H1 (cell line): ENCODE measurements around the gene BAZ1B. TPM values are rescaled to one million over a fixed set of nuclear protein-coding genes. Genes with fewer than 3 reads are reported as not detected.

ENCODE experiments used
- CTCF ChIA-PET: fragments of 300-600 bp; sonication (Branson Sonifier 250); formaldehyde crosslinking; loops from one replicate; lab custom pipeline; 2021; ENCODE audit not compliant: partially characterized antibody; lab: Charles Lee
- POLR2A ChIA-PET: fragments of 300-600 bp; sonication (Branson Sonifier 250); formaldehyde crosslinking; loops from one replicate; lab custom pipeline; 2021; ENCODE audit warnings: inconsistent platforms; ENCODE audit not compliant: partially characterized antibody; lab: Charles Lee
- DNase-seq, 2 experiments: peaks; one replicate each; pipeline versions ENCODE4 v3.0.0 to v3.0.0-alpha.2; 2010 to 2022; ENCODE audit warnings: low spot score in 2 of 2, low read depth in 1 of 2, mixed read lengths in 1 of 2
- FAIRE-seq: peaks from 2 replicates; lab custom pipeline; 2011; peaks lifted over from hg19 to GRCh38; lab: Jason Lieb, UNC
- H2AFZ ChIP-seq: 2 replicates; pipeline ENCODE4 v1.8.1; 2012; ENCODE audit warnings: low read length, inconsistent platforms
- H2AK5ac ChIP-seq: 2 replicates; pipeline ENCODE4 v1.6.1; 2013; ENCODE audit warnings: low read depth, low read length
- H2BK120ac ChIP-seq: replicated peaks from 2 replicates; pipeline ENCODE3; 2013; ENCODE audit warnings: low read depth, low read length, inconsistent platforms
- H2BK12ac ChIP-seq: 2 replicates; pipeline ENCODE4 v1.6.1; 2013; ENCODE audit warnings: low read depth, low read length
- H2BK15ac ChIP-seq: 2 replicates; pipeline ENCODE4 v1.6.1; 2013; ENCODE audit warnings: low read length
- H2BK20ac ChIP-seq: 2 replicates; pipeline ENCODE4 v1.6.1; 2013; ENCODE audit warnings: low read length
- H2BK5ac ChIP-seq: 2 replicates; pipeline ENCODE4 v1.6.1; 2013; ENCODE audit warnings: low read depth, low read length
- H3K14ac ChIP-seq: 2 replicates; pipeline ENCODE4 v1.6.1; 2013; ENCODE audit warnings: inconsistent platforms; ENCODE audit not compliant: insufficient read length
- H3K18ac ChIP-seq: 2 replicates; pipeline ENCODE4 v1.6.1; 2013; ENCODE audit warnings: low read length; ENCODE audit errors: extremely low read depth
- H3K23ac ChIP-seq: 2 replicates; pipeline ENCODE4 v1.6.1; 2013; ENCODE audit warnings: inconsistent platforms; ENCODE audit not compliant: insufficient read length
- H3K23me2 ChIP-seq: 2 replicates; pipeline ENCODE4 v1.6.1; 2013; ENCODE audit warnings: low read depth, low read length
- H3K27ac ChIP-seq: 2 replicates; pipeline ENCODE4 v1.6.1; 2011; ENCODE audit warnings: low read depth, low read length, inconsistent platforms
- H3K27me3 ChIP-seq, 4 experiments: replicated peaks in 1 of 4; 1 replicate in 1 of 4; 2 replicates in 3 of 4; pipeline versions ENCODE4 v1.6.1 to v1.8.1; 2011 to 2013; ENCODE audit warnings: low read length in 3 of 4, mild to moderate bottlenecking in 3 of 4, inconsistent platforms in 2 of 4, mixed read lengths in 2 of 4, moderate library complexity in 1 of 4; ENCODE audit not compliant: control insufficient read depth in 3 of 4, insufficient read depth in 3 of 4; ENCODE audit errors: extremely low read depth in 1 of 4
- H3K36me3 ChIP-seq, 4 experiments: 2 replicates each; pipeline versions ENCODE4 v1.6.1 to v1.8.1; 2011 to 2013; ENCODE audit warnings: mild to moderate bottlenecking in 4 of 4, low read length in 3 of 4, moderate library complexity in 2 of 4, control low read depth in 1 of 4, inconsistent platforms in 1 of 4; ENCODE audit not compliant: insufficient read depth in 4 of 4, control insufficient read depth in 2 of 4
- H3K4ac ChIP-seq: replicated peaks from 2 replicates; pipeline ENCODE3; 2013; ENCODE audit warnings: low read length, low read depth, mixed read lengths, inconsistent platforms; ENCODE audit not compliant: insufficient read length
- H3K4me1 ChIP-seq, 4 experiments: replicated peaks in 1 of 4; 1 replicate in 1 of 4; 2 replicates in 3 of 4; pipeline versions ENCODE4 v1.6.1 to v1.8.1; 2011 to 2013; ENCODE audit warnings: low read length in 3 of 4, inconsistent platforms in 2 of 4, mixed read lengths in 1 of 4; ENCODE audit not compliant: insufficient read depth in 4 of 4, control insufficient read depth in 3 of 4
- H3K4me2 ChIP-seq, 2 experiments: 2 replicates each; pipeline versions ENCODE4 v1.6.1 to v1.8.1; 2011 to 2013; ENCODE audit warnings: low read depth in 2 of 2, low read length in 2 of 2, control low read depth in 1 of 2, inconsistent platforms in 1 of 2, mild to moderate bottlenecking in 1 of 2; ENCODE audit not compliant: insufficient read depth in 1 of 2
- H3K4me3 ChIP-seq, 4 experiments: fragments of 200-600, 300-600 bp in 1 of 4; sonication (generic), shearing (Covaris generic), sonication (Bioruptor Twin) in 1 of 4; 2 replicates each; pipeline versions ENCODE4 v1.5.1 to v1.8.1; 2011 to 2016; ENCODE audit warnings: low read length in 4 of 4, low read depth in 3 of 4, control low read depth in 2 of 4, inconsistent platforms in 2 of 4, mild to moderate bottlenecking in 2 of 4, mixed read lengths in 1 of 4, moderate library complexity in 1 of 4; ENCODE audit not compliant: insufficient read depth in 2 of 4; ENCODE audit errors: extremely low read depth in 1 of 4
- H3K56ac ChIP-seq: replicated peaks from 2 replicates; pipeline ENCODE3; 2013; ENCODE audit warnings: low read depth, mild to moderate bottlenecking, mixed read lengths, low read length, inconsistent platforms; ENCODE audit not compliant: insufficient read length
- H3K79me1 ChIP-seq: 2 replicates; pipeline ENCODE4 v1.6.1; 2013; ENCODE audit warnings: low read depth, low read length, control low read depth
- H3K79me2 ChIP-seq, 2 experiments: 2 replicates each; pipeline versions ENCODE4 v1.6.1 to v1.8.1; 2012 to 2013; ENCODE audit warnings: low read length in 2 of 2, mild to moderate bottlenecking in 2 of 2, inconsistent platforms in 1 of 2; ENCODE audit not compliant: insufficient read depth in 2 of 2, control insufficient read depth in 1 of 2
- H3K9ac ChIP-seq, 4 experiments: replicated peaks in 1 of 4; 1 replicate in 1 of 4; 2 replicates in 3 of 4; pipeline versions ENCODE4 v1.6.1 to v1.8.1; 2011 to 2013; ENCODE audit warnings: low read depth in 3 of 4, low read length in 3 of 4, control low read depth in 2 of 4, mild to moderate bottlenecking in 2 of 4, moderate library complexity in 2 of 4, inconsistent platforms in 1 of 4; ENCODE audit errors: extremely low read depth in 1 of 4
- H3K9me3 ChIP-seq, 2 experiments: 2 replicates each; pipeline versions ENCODE4 v1.6.1 to v1.8.1; 2012 to 2013; ENCODE audit warnings: mild to moderate bottlenecking in 2 of 2, moderate library complexity in 2 of 2, control low read depth in 1 of 2, inconsistent platforms in 1 of 2, low read depth in 1 of 2, low read length in 1 of 2, mixed read lengths in 1 of 2; ENCODE audit not compliant: insufficient read depth in 2 of 2
- H4K20me1 ChIP-seq, 2 experiments: replicated peaks in 1 of 2; 2 replicates each; pipeline versions ENCODE3 to v1.8.1; 2011 to 2013; ENCODE audit warnings: inconsistent platforms in 2 of 2, low read length in 2 of 2, mild to moderate bottlenecking in 1 of 2; ENCODE audit not compliant: insufficient read depth in 2 of 2, control insufficient read depth in 1 of 2
- H4K5ac ChIP-seq: 2 replicates; pipeline ENCODE4 v1.6.1; 2013; ENCODE audit warnings: low read length, low read depth, mixed read lengths, inconsistent platforms; ENCODE audit not compliant: insufficient read length
- H4K8ac ChIP-seq: 2 replicates; pipeline ENCODE4 v1.8.0; 2013; ENCODE audit warnings: mild to moderate bottlenecking, moderate library complexity, low read length, inconsistent platforms; ENCODE audit not compliant: insufficient read depth; ENCODE audit errors: extremely low read depth
- H4K91ac ChIP-seq: replicated peaks from 2 replicates; pipeline ENCODE3; 2013; ENCODE audit warnings: low read length, mixed read lengths, inconsistent platforms; ENCODE audit not compliant: insufficient read length
- ASH2L ChIP-seq: fragments of 200-600, 300-600 bp; sonication (generic); IDR thresholded peaks from one replicate; pipeline ENCODE4 v1.7.1; 2017; ENCODE audit warnings: low read length
- BCL11A ChIP-seq, 2 experiments: IDR thresholded peaks; one replicate each; pipeline ENCODE4 v1.6.1; 2011; ENCODE audit warnings: low read depth in 2 of 2, low read length in 2 of 2, mild to moderate bottlenecking in 2 of 2
- CBX8 ChIP-seq: fragments of 300-800, 300-1000 bp; sonication (generic); IDR thresholded peaks from 2 replicates; pipeline ENCODE4 v1.7.1; 2016; ENCODE audit warnings: low read depth, low read length, borderline replicate concordance
- CHD1 ChIP-seq: IDR thresholded peaks from 2 replicates; pipeline ENCODE4 v1.6.1; 2012; ENCODE audit warnings: low read depth, low read length, improper control_type of control experiment
- GABPA ChIP-seq: IDR thresholded peaks from 2 replicates; pipeline ENCODE4 v1.6.1; 2011; ENCODE audit warnings: mild to moderate bottlenecking, low read length, moderate library complexity, borderline replicate concordance; ENCODE audit not compliant: insufficient read depth
- GTF2F1 ChIP-seq: IDR thresholded peaks from 2 replicates; pipeline ENCODE4 v1.6.1; 2012; ENCODE audit warnings: low read depth, low read length, improper control_type of control experiment, borderline replicate concordance
- POLR2A ChIP-seq, 2 experiments: IDR thresholded peaks; 1 replicate in 1 of 2; 2 replicates in 1 of 2; pipeline ENCODE4 v1.6.1; 2011; ENCODE audit warnings: low read depth in 2 of 2, low read length in 2 of 2, mild to moderate bottlenecking in 2 of 2; ENCODE audit errors: control extremely low read depth in 1 of 2
- SAP30 ChIP-seq: fragments of 300-600 bp; sonication (generic); IDR thresholded peaks from 2 replicates; pipeline ENCODE4 v1.7.1; 2012; ENCODE audit warnings: low read length, moderate library complexity, mild to moderate bottlenecking, inconsistent platforms; ENCODE audit not compliant: insufficient read depth, insufficient replicate concordance
- SIX5 ChIP-seq: IDR thresholded peaks from 2 replicates; pipeline ENCODE4 v1.6.1; 2011; ENCODE audit warnings: mild to moderate bottlenecking, low read depth, low read length
- YY1 ChIP-seq: IDR thresholded peaks from 2 replicates; pipeline ENCODE4 v1.6.1; 2011; ENCODE audit warnings: low read depth, mild to moderate bottlenecking, low read length
- polyA plus RNA-seq, 7 experiments: library from polyadenylated mRNA; depleted of rRNA in 3 of 7; stranded (reverse) in 5 of 7; unstranded in 2 of 7; fragments of >200 nt in 5 of 7; fragments of 200-250 nt in 2 of 7; gene quantifications; 1 replicate in 5 of 7; 2 replicates in 1 of 7; 4 replicates in 1 of 7; pipeline versions ENCODE4 v1.2.1 to v1.2.3, GENCODE V29; 2011 to 2013; ENCODE audit warnings: missing spikeins in 2 of 7, mixed read lengths in 2 of 7
- total RNA-seq: library from RNA; stranded (reverse); fragmentation: NEBNext Ultra II Directional; extraction: Animal tissue kit (Norgen Biotek cat#: 25700); gene quantifications from 2 replicates; pipeline ENCODE4 v1.2.1, GENCODE V29; 2021
- TF ChIP-seq, protein P1 (sequence below), 3 experiments: IDR thresholded peaks; 1 replicate in 2 of 3; 2 replicates in 1 of 3; pipeline versions ENCODE4 v1.5.1 to v1.6.1; 2011; ENCODE audit warnings: low read length in 3 of 3, mild to moderate bottlenecking in 3 of 3, inconsistent platforms in 2 of 3, low read depth in 1 of 3, moderate library complexity in 1 of 3; ENCODE audit not compliant: insufficient read depth in 1 of 3; ENCODE audit errors: control extremely low read depth in 1 of 3

Gene BAZ1B
- total and polyA plus RNA-seq, 2 of the 8 experiments (the other 6 are each of a cell fraction or from before 2014, with no cell fraction given), result 21.0 to 86.8 TPM

DNA sequence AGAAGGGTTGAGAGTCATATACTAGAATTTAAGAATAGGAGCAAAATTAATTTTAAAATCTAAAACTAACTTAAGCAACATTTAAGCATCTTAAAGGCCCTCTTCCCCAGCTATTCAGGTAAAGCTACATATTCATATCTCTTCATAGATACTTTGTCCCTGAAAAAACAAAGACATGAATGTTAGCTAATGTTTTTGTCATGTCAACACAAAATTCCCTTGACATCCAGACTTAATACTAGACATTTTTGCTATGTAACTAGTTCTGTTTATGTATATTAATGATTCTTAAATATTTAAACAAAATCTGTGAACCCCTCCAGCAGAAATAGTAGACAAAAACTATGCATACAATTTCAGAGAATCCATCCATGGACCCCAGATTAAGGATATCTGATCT is 43.5 kb downstream of the BAZ1B start:
- Histone ChIP-seq H2BK15ac (no peak overlapping the region), H2AFZ (no peak overlapping the region), H4K20me1 (peaks cover 4% of the 10 kb centered on the region in 2 experiments), H2BK20ac (no peak overlapping the region), H3K23ac (no peak overlapping the region), H2BK12ac (no peak overlapping the region), H2BK120ac (no peak overlapping the region), H3K4me1 (peaks cover 0 to 3% (median 0%) of the 10 kb centered on the region in 4 experiments; a peak in 1 of 7 replicates), H3K79me2 (peaks cover 0 to 83% of the 10 kb centered on the region in 2 experiments; a peak in 2 of 4 replicates), H3K36me3 (peaks cover 13 to 55% (median 37%) of the 10 kb centered on the region in 4 experiments), H3K4me2 (no peak overlapping the region), H3K9ac (no peak overlapping the region), H3K4me3 (no peak overlapping the region), H4K8ac (no peak overlapping the region), H3K14ac (no peak overlapping the region), H4K91ac (no peak overlapping the region), H3K27me3 (no peaks in the 10 kb centered on the region), H3K9me3 (no peaks in the 10 kb centered on the region), H2AK5ac (no peak overlapping the region), H3K4ac (no peak overlapping the region), H3K18ac (no peak overlapping the region), H3K56ac (no peak overlapping the region), H4K5ac (no peak overlapping the region), H3K27ac (no peak overlapping the region), H2BK5ac (no peak overlapping the region), H3K79me1 (no peaks in the 10 kb centered on the region), H3K23me2 (no peaks in the 10 kb centered on the region)
- no peak for FAIRE-seq
- CTCF ChIA-PET, result no interaction called here
- DNase-seq, result no peak
- POLR2A ChIA-PET, result interaction anchor here (2.3 kb wide), 1 partner anchor 8 kb away, joined by 8 read pairs; no protein-coding TSS in a partner anchor
- TF ChIP-seq POLR2A (IDR thresholded peaks at IDR 0.05; ENCODE audit: control extremely low read depth in 1 of 2, low read depth in 2 of 2, low read length in 2 of 2) (no peak), ASH2L (no peak), YY1 (no peak), SIX5 (no peak), CBX8 (no peak), GABPA (no peak), SAP30 (no peak), CHD1 (no peak), GTF2F1 (no peak), BCL11A (IDR thresholded peaks at IDR 0.05; ENCODE audit: low read depth in 2 of 2, low read length in 2 of 2) (no peak)
- TF ChIP-seq, protein P1, sequence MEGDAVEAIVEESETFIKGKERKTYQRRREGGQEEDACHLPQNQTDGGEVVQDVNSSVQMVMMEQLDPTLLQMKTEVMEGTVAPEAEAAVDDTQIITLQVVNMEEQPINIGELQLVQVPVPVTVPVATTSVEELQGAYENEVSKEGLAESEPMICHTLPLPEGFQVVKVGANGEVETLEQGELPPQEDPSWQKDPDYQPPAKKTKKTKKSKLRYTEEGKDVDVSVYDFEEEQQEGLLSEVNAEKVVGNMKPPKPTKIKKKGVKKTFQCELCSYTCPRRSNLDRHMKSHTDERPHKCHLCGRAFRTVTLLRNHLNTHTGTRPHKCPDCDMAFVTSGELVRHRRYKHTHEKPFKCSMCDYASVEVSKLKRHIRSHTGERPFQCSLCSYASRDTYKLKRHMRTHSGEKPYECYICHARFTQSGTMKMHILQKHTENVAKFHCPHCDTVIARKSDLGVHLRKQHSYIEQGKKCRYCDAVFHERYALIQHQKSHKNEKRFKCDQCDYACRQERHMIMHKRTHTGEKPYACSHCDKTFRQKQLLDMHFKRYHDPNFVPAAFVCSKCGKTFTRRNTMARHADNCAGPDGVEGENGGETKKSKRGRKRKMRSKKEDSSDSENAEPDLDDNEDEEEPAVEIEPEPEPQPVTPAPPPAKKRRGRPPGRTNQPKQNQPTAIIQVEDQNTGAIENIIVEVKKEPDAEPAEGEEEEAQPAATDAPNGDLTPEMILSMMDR (IDR thresholded peaks at IDR 0.05; ENCODE audit: control extremely low read depth in 1 of 3, insufficient read depth in 1 of 3, low read depth in 1 of 3, low read length in 3 of 3), result no peak
